Activated naive CD8-positive, alpha-beta T cell treated with anti-CD3 and anti-CD28 coated beads for 36 hours (primary cell): Measurements from ENCODE around the gene PUS10. TPM values are rescaled to one million over a fixed set of nuclear protein-coding genes. Genes with fewer than 3 reads are reported as not detected.
A peak's percentile ranks its signal among the peaks of the same experiment; 100 is the strongest.

Source experiments
- DNase-seq: peaks from one replicate; pipeline ENCODE4 v3.0.0; 2021
- H3K27ac Mint-ChIP-seq: one replicate; pipeline ENCODE4 v1.8.0; 2022; ENCODE audit warnings: mild to moderate bottlenecking, moderate library complexity, mixed read lengths
- H3K27me3 Mint-ChIP-seq: one replicate; pipeline ENCODE4 v1.8.0; 2022; ENCODE audit warnings: mild to moderate bottlenecking, mixed read lengths
- H3K36me3 Mint-ChIP-seq: one replicate; pipeline ENCODE4 v1.8.0; 2021; ENCODE audit warnings: mild to moderate bottlenecking, mixed read lengths
- H3K4me1 Mint-ChIP-seq: one replicate; pipeline ENCODE4 v1.8.0; 2021; ENCODE audit warnings: mixed read lengths
- H3K4me3 Mint-ChIP-seq: one replicate; pipeline ENCODE4 v1.8.0; 2022; ENCODE audit warnings: mild to moderate bottlenecking, moderate library complexity, mixed read lengths
- H3K9me3 Mint-ChIP-seq: one replicate; pipeline ENCODE4 v1.8.0; 2022; ENCODE audit warnings: mixed read lengths
- total RNA-seq, 2 experiments: library from RNA; stranded (reverse); gene quantifications; one replicate each; pipeline ENCODE4 v1.2.3, GENCODE V29; 2021

Gene PUS10
- total RNA-seq, 2 experiments from 2014 or later = 9.5 to 9.7 TPM

DNA sequence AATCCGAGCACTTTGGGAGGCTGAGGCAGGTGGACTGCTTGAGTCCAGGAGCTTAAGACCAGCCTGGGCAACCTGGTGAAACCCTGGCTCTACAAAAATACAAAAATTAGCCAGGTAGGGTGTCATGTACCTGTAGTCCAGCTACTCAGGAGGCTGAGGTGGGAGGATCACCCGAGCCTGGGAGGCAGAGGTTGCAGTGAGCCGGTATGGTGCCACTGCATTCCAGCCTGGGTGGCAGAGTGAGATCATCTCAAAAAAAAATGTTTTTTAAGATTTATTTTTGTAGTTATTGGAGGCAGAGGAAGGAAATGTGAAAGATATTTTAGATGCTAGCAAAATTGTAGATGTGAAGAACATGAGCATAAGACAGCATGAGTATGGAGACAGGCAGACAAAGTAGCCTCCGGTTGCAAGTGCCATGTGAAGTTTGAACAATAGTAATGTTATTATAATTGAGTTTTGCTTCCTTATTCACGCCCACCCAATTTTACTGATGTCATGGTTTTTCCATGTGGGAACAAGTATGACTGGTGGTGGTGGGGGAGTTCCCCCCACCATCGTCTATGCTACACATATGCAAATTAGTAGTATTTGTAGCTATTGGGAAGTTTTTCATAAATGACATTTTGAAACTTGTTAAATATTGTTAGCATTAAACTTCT is 118.7 kb downstream of the PUS10 start:
- peak overlapping the region; percentile 47 for H3K4me3 Mint-ChIP-seq
- H3K27ac Mint-ChIP-seq = peak overlapping the region; percentile 95
- peak; percentile 62 for DNase-seq
- H3K27me3 Mint-ChIP-seq = no peaks in the 10 kb centered on the region
- peaks cover 59% of the 10 kb centered on the region for H3K36me3 Mint-ChIP-seq
- H3K4me1 Mint-ChIP-seq = peaks cover 42% of the 10 kb centered on the region
- H3K9me3 Mint-ChIP-seq = no peaks in the 10 kb centered on the region

DNA sequence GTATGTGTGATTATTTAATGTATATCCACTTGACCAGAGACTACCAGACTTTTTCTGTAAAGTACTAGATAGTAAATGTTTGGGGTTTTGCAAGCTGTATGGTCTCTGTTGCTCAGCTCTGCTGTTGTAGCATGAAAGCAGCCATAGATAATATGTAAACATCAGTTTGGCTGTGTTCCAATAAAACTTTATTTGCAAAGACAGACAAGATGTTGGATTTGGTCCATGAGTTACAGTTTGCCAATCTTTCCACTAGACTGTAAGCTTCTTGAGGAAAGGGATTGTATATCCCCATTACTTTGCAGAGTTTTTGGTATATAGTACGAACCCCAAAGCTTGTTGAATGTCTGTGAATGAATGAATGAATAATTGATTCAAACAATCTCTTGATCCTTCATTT is 119.5 kb downstream of the PUS10 start:
- H3K4me3 Mint-ChIP-seq = peak overlapping the region; percentile 26
- H3K36me3 Mint-ChIP-seq = peaks cover 63% of the 10 kb centered on the region
- H3K27ac Mint-ChIP-seq = peak overlapping the region; percentile 95

More for the DNA sequence above, 119.5 kb downstream of the PUS10 start:
- Mint-ChIP-seq H3K4me1 (peaks cover 48% of the 10 kb centered on the region), H3K27me3 (no peaks in the 10 kb centered on the region), H3K9me3 (no peaks in the 10 kb centered on the region)
- DNase-seq = no peak

Other genes with a start within 250 kb of the PUS10 start
- 10 to 100 TPM; 61.5 to 62.4 TPM for gene REL, start 136.7 kb downstream of the PUS10 start, total RNA-seq
- gene PEX13, start 535 bp downstream of the PUS10 start, total RNA-seq = 10 to 100 TPM; 18.5 to 20.0 TPM
- gene SANBR, start 47.6 kb upstream of the PUS10 start, total RNA-seq = 1 to 10 TPM; 1.7 TPM
- gene C2orf74, start 143.9 kb upstream of the PUS10 start, total RNA-seq = 10 to 100 TPM; 11.7 to 12.6 TPM